SK-N-SH treated with all-trans-retinoic acid at 6 μM for 48 hours (cell line): ENCODE data around the gene TMEM163.

ENCODE experiments used
- ZNF565 ChIP-seq: fragments of 450-650 bp; formaldehyde crosslinking; conservative IDR thresholded peaks from 2 replicates; pipeline ENCODE4 v1.5.0; 2020; ENCODE audit warnings: low read depth, mild to moderate bottlenecking, moderate library complexity
- TF ChIP-seq, protein P1 (sequence below): fragments of 250-450 bp; sonication (Bioruptor Pico); IDR thresholded peaks from 2 replicates; pipeline ENCODE4 v1.5.1; 2021; ENCODE audit warnings: mild to moderate bottlenecking, moderate library complexity

DNA sequence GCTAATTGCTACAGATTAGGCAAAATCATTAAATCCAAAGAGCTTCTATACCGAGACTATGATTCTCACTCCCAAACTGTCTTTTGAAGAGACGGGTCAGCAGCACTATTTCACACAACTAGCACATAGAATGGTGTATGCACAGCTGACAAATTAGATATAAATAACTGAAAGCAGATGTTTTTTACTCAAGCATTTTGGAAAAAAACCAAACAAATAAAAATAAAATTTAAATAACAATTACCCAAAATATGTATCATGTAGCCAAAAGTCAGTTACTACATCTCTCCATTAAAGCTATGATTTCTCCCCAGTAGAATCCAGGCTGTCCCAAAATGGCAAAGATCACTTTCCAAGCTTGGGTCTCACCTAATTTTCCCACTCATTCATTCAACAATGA is 107.9 kb downstream of the TMEM163 start:
- TF ChIP-seq ZNF565, result no peak
- TF ChIP-seq, protein P1, sequence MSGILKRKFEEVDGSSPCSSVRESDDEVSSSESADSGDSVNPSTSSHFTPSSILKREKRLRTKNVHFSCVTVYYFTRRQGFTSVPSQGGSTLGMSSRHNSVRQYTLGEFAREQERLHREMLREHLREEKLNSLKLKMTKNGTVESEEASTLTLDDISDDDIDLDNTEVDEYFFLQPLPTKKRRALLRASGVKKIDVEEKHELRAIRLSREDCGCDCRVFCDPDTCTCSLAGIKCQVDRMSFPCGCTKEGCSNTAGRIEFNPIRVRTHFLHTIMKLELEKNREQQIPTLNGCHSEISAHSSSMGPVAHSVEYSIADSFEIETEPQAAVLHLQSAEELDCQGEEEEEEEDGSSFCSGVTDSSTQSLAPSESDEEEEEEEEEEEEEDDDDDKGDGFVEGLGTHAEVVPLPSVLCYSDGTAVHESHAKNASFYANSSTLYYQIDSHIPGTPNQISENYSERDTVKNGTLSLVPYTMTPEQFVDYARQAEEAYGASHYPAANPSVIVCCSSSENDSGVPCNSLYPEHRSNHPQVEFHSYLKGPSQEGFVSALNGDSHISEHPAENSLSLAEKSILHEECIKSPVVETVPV, result no peak
